MM.1S (cell line): ENCODE measurements around the gene LRRTM4.

Source experiments
- DNase-seq: peaks from one replicate; pipeline ENCODE4 v3.0.0-alpha.2; 2015
- H2AFZ ChIP-seq: fragments of 300-600 bp; sonication (generic); 2 replicates; pipeline ENCODE4 v1.6.0; 2016; ENCODE audit warnings: antibody characterized with exemption, low read length
- H3F3A ChIP-seq: fragments of 300-600 bp; sonication (generic); 2 replicates; pipeline ENCODE4 v1.6.1; 2016; ENCODE audit warnings: mild to moderate bottlenecking, antibody characterized with exemption, low read length, moderate library complexity, mixed read lengths; ENCODE audit not compliant: insufficient read depth
- H3K27ac ChIP-seq: fragments of 300-600 bp; sonication (generic); 2 replicates; pipeline ENCODE4 v1.5.1; 2016; ENCODE audit warnings: mild to moderate bottlenecking, low read length
- H3K27me3 ChIP-seq: fragments of 300-600 bp; sonication (generic); replicated peaks from 2 replicates; pipeline ENCODE4 v1.6.0; 2016; ENCODE audit warnings: low read length; ENCODE audit not compliant: insufficient read depth
- H3K36me3 ChIP-seq: fragments of 300-600 bp; sonication (generic); replicated peaks from 2 replicates; pipeline ENCODE4 v1.6.1; 2016; ENCODE audit warnings: mild to moderate bottlenecking, low read length, mixed read lengths; ENCODE audit not compliant: insufficient read depth
- H3K4me1 ChIP-seq: fragments of 300-600 bp; sonication (generic); 2 replicates; pipeline ENCODE4 v1.6.1; 2016; ENCODE audit warnings: low read length, mixed read lengths
- H3K4me2 ChIP-seq: fragments of 300-600 bp; sonication (generic); 2 replicates; pipeline ENCODE4 v1.6.0; 2016; ENCODE audit warnings: low read depth, low read length
- H3K4me3 ChIP-seq: fragments of 300-600 bp; sonication (generic); 2 replicates; pipeline ENCODE4 v1.5.1; 2016; ENCODE audit warnings: low read length, mixed read lengths
- H3K79me2 ChIP-seq: fragments of 300-600 bp; sonication (generic); 2 replicates; pipeline ENCODE4 v1.6.1; 2016; ENCODE audit warnings: mixed run types, low read length, mixed read lengths
- H3K9ac ChIP-seq: fragments of 300-600 bp; sonication (generic); 2 replicates; pipeline ENCODE4 v1.6.1; 2016; ENCODE audit warnings: low read length, mixed read lengths
- H3K9me2 ChIP-seq: fragments of 300-600 bp; sonication (generic); replicated peaks from 2 replicates; pipeline ENCODE4 v1.6.1; 2016; ENCODE audit warnings: mild to moderate bottlenecking, low read length, mixed read lengths; ENCODE audit not compliant: insufficient read depth
- H3K9me3 ChIP-seq: fragments of 300-600 bp; sonication (generic); replicated peaks from 2 replicates; pipeline ENCODE4 v1.6.1; 2016; ENCODE audit warnings: mild to moderate bottlenecking, low read length, mixed read lengths; ENCODE audit not compliant: insufficient read depth
- H4K20me1 ChIP-seq: fragments of 300-600 bp; sonication (generic); 2 replicates; pipeline ENCODE4 v1.6.1; 2016; ENCODE audit warnings: mild to moderate bottlenecking, low read length, moderate library complexity, mixed read lengths; ENCODE audit not compliant: insufficient read depth
- EZH2 ChIP-seq: fragments of 300-600 bp; sonication (generic); optimal IDR thresholded peaks from 2 replicates; pipeline ENCODE3; 2017; ENCODE audit warnings: low read depth, mild to moderate bottlenecking, antibody characterized with exemption, low read length, mixed read lengths
- EZH2phosphoT487 ChIP-seq: fragments of 300-600 bp; sonication (generic); IDR thresholded peaks from 2 replicates; pipeline ENCODE4 v1.6.1; 2018; ENCODE audit warnings: antibody characterized with exemption, low read length
- TF ChIP-seq, protein P1 (sequence below): fragments of 300-600 bp; sonication (generic); IDR thresholded peaks from 2 replicates; pipeline ENCODE4 v1.5.1; 2016; ENCODE audit warnings: antibody characterized with exemption, low read length, mixed read lengths

Gene LRRTM4

DNA sequence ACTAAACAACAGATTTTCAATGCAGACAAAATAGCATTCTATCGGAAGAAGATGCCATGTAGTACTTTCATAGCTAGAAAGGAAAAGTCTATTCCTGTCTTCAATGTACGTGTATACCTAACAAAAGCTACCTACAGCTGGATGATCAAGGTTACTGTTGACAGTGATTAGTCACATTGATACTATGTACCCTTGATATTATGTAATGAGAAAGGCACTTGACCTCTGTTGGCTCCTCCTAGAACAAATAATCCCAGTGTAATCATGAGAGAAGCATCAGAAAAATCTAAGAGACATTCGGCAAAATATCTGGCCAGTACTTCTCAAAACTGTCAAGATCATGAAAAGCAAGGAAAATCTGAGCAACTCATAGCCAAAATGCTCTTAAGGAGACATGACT is 44.4 kb upstream of the LRRTM4 start:
- TF ChIP-seq, protein P1, sequence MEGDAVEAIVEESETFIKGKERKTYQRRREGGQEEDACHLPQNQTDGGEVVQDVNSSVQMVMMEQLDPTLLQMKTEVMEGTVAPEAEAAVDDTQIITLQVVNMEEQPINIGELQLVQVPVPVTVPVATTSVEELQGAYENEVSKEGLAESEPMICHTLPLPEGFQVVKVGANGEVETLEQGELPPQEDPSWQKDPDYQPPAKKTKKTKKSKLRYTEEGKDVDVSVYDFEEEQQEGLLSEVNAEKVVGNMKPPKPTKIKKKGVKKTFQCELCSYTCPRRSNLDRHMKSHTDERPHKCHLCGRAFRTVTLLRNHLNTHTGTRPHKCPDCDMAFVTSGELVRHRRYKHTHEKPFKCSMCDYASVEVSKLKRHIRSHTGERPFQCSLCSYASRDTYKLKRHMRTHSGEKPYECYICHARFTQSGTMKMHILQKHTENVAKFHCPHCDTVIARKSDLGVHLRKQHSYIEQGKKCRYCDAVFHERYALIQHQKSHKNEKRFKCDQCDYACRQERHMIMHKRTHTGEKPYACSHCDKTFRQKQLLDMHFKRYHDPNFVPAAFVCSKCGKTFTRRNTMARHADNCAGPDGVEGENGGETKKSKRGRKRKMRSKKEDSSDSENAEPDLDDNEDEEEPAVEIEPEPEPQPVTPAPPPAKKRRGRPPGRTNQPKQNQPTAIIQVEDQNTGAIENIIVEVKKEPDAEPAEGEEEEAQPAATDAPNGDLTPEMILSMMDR: no peak
- TF ChIP-seq EZH2phosphoT487 (no peak), EZH2 (no peak)
- H4K20me1 ChIP-seq: no peaks in the 10 kb centered on the region
- no peaks in the 10 kb centered on the region for H3K9me3 ChIP-seq
- no peaks in the 10 kb centered on the region for H3K4me1 ChIP-seq
- H3K4me2 ChIP-seq: no peak overlapping the region
- no peaks in the 10 kb centered on the region for H3K9me2 ChIP-seq
- H3F3A ChIP-seq: no peaks in the 10 kb centered on the region
- DNase-seq: no peak
- H3K4me3 ChIP-seq: no peak overlapping the region
- H2AFZ ChIP-seq: no peak overlapping the region
- no peak overlapping the region for H3K9ac ChIP-seq
- H3K27me3 ChIP-seq: no peaks in the 10 kb centered on the region
- H3K36me3 ChIP-seq: no peaks in the 10 kb centered on the region
- no peaks in the 10 kb centered on the region for H3K79me2 ChIP-seq
- H3K27ac ChIP-seq: no peak overlapping the region

DNA sequence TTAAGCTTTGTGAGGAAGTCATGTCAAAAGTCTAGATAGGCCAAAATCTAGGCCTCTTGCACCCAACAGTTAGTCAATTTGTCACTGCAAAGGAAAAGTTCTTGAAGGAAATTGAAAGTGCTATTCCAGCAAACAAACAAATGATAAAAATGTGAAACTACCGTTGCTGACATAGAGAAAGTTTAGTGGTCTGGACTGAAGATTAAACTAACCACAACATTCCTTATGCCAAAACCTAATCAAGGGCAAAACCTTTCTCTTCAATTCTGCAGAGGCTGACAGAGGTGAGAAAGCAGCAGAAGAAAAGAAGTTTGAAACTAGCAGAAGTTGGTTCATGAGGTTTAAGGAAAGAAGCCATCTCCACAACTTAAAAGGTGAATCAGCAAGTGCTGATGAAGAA is 44.0 kb upstream of the LRRTM4 start:
- H3K27me3 ChIP-seq: no peaks in the 10 kb centered on the region
- no peaks in the 10 kb centered on the region for H3K9me2 ChIP-seq
- H3K36me3 ChIP-seq: no peaks in the 10 kb centered on the region
- H3K9me3 ChIP-seq: no peaks in the 10 kb centered on the region
- H2AFZ ChIP-seq: no peak overlapping the region
- no peaks in the 10 kb centered on the region for H4K20me1 ChIP-seq
- TF ChIP-seq, protein P1: no peak
- no peak for TF ChIP-seq EZH2
- no peak for TF ChIP-seq EZH2phosphoT487
- H3F3A ChIP-seq: no peaks in the 10 kb centered on the region
- no peaks in the 10 kb centered on the region for H3K4me1 ChIP-seq
- DNase-seq: peak; percentile 7
- H3K9ac ChIP-seq: no peak overlapping the region
- H3K4me2 ChIP-seq: no peak overlapping the region
- no peak overlapping the region for H3K4me3 ChIP-seq
- no peak overlapping the region for H3K27ac ChIP-seq
- H3K79me2 ChIP-seq: no peaks in the 10 kb centered on the region

DNA sequence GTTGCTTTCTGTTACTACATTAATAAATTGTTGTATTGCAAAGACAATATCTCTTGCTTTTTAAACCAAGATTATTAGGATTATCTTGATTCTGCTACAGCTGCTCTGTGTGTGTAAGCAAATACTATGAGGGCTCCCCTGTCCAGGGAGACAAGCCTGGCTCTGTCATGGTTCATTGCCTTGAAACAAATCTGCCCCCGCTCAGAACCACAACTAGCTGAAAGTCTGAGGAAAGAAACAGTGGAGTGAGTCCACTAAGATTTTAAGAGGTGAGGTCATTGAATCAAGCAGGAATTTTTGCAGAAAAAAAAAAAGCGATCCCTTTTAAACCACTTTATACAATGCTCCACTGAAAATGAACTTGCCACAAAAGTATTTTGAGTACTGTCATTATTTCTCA is 30.8 kb upstream of the LRRTM4 start:
- Histone ChIP-seq H3K79me2 (no peaks in the 10 kb centered on the region), H3K9ac (no peak overlapping the region), H3K4me1 (no peaks in the 10 kb centered on the region), H3K9me2 (no peaks in the 10 kb centered on the region), H3K4me3 (no peak overlapping the region), H3K27ac (no peak overlapping the region), H3K9me3 (no peaks in the 10 kb centered on the region), H3K36me3 (no peaks in the 10 kb centered on the region), H3K4me2 (no peak overlapping the region), H2AFZ (no peak overlapping the region), H3F3A (no peaks in the 10 kb centered on the region), H3K27me3 (no peaks in the 10 kb centered on the region), H4K20me1 (no peaks in the 10 kb centered on the region)
- TF ChIP-seq, protein P1: no peak
- DNase-seq: no peak
